IMR-90 (cell line): Measurements from ENCODE around the gene TTLL12. TPM values are rescaled to one million over a fixed set of nuclear protein-coding genes. Genes with fewer than 3 reads are reported as not detected.

Experiments
- ATAC-seq: fragments of 200-7000 bp; cut with Tn5 transposase; 2 replicates; pipeline ENCODE4 v1.9.1; 2020; ENCODE audit warnings: low read depth, mild to moderate bottlenecking, moderate library complexity
- BruUV-seq: library from RNA; stranded (reverse); fragments of 400-500 nt; replicated peaks from 2 replicates; lab custom pipeline; 2021; lab: Mats Ljungman, UMichigan
- CTCF ChIA-PET: fragments of 300-600 bp; formaldehyde crosslinking; extraction: SDS; loops from one replicate; lab custom pipeline; 2021; ENCODE audit warnings: antibody characterized with exemption; lab: Yijun Ruan, JAX
- POLR2A ChIA-PET: fragments of 300-600 bp; sonication (Branson Sonifier 250); formaldehyde crosslinking; loops from one replicate; lab custom pipeline; 2022; ENCODE audit warnings: antibody characterized with exemption; ENCODE audit not compliant: unreplicated experiment; lab: Charles Lee
- DNase-seq: peaks from one replicate; pipeline ENCODE4 v3.0.0; 2013
- H2AFZ ChIP-seq: replicated peaks from 2 replicates; pipeline ENCODE3; 2013; ENCODE audit warnings: low read length, mild to moderate bottlenecking; ENCODE audit not compliant: poor library complexity
- H2AK5ac ChIP-seq: 2 replicates; pipeline ENCODE4 v1.6.1; 2013; ENCODE audit warnings: low read depth, low read length, inconsistent platforms
- H2AK9ac ChIP-seq: replicated peaks from 2 replicates; pipeline ENCODE3; 2013; ENCODE audit warnings: mild to moderate bottlenecking, low read depth, low read length, moderate library complexity; ENCODE audit not compliant: poor library complexity
- H2BK120ac ChIP-seq: 2 replicates; pipeline ENCODE4 v1.6.1; 2013; ENCODE audit warnings: low read depth, low read length, inconsistent platforms
- H2BK15ac ChIP-seq: 3 replicates; pipeline ENCODE4 v1.6.1; 2013; ENCODE audit warnings: low read depth, low read length, inconsistent platforms
- H2BK20ac ChIP-seq: 2 replicates; pipeline ENCODE4 v1.6.1; 2013; ENCODE audit warnings: low read depth, mild to moderate bottlenecking, inconsistent platforms, low read length, moderate library complexity
- H2BK5ac ChIP-seq: 2 replicates; pipeline ENCODE4 v1.6.1; 2013; ENCODE audit warnings: mild to moderate bottlenecking, low read depth, low read length, inconsistent platforms; ENCODE audit not compliant: poor library complexity, severe bottlenecking
- H3K14ac ChIP-seq: replicated peaks from 2 replicates; pipeline ENCODE4 v1.6.1; 2013; ENCODE audit warnings: low read depth, low read length, inconsistent platforms
- H3K18ac ChIP-seq: 2 replicates; pipeline ENCODE4 v1.6.1; 2013; ENCODE audit warnings: low read depth, low read length, control low read depth
- H3K23ac ChIP-seq: 2 replicates; pipeline ENCODE4 v1.6.1; 2013; ENCODE audit warnings: low read depth, low read length, inconsistent platforms
- H3K27ac ChIP-seq: 2 replicates; pipeline ENCODE4 v1.5.1; 2013; ENCODE audit warnings: mild to moderate bottlenecking, control low read depth, low read length; ENCODE audit not compliant: insufficient read depth
- H3K27me3 ChIP-seq: 2 replicates; pipeline ENCODE4 v1.6.1; 2013; ENCODE audit warnings: low read length; ENCODE audit not compliant: control insufficient read depth, insufficient read depth
- H3K36me3 ChIP-seq: 2 replicates; pipeline ENCODE4 v1.6.1; 2013; ENCODE audit warnings: low read length, mixed read lengths; ENCODE audit not compliant: control insufficient read depth, insufficient read depth
- H3K4ac ChIP-seq: 2 replicates; pipeline ENCODE4 v1.6.1; 2013; ENCODE audit warnings: low read depth, low read length, inconsistent platforms
- H3K4me1 ChIP-seq: 2 replicates; pipeline ENCODE4 v1.6.1; 2013; ENCODE audit warnings: low read length, mixed read lengths; ENCODE audit not compliant: control insufficient read depth, insufficient read depth
- H3K4me2 ChIP-seq: 2 replicates; pipeline ENCODE4 v1.6.1; 2013; ENCODE audit warnings: low read depth, mild to moderate bottlenecking, control low read depth, low read length, moderate library complexity
- H3K4me3 ChIP-seq: 2 replicates; pipeline ENCODE4 v1.5.1; 2013; ENCODE audit warnings: low read depth, mild to moderate bottlenecking, control low read depth, low read length, moderate library complexity; ENCODE audit not compliant: insufficient read depth
- H3K56ac ChIP-seq: 2 replicates; pipeline ENCODE4 v1.6.1; 2013; ENCODE audit warnings: low read length, inconsistent platforms; ENCODE audit not compliant: insufficient read depth; ENCODE audit errors: extremely low read depth
- H3K79me1 ChIP-seq, 2 experiments: 2 replicates each; pipeline ENCODE4 v1.6.1; 2013; ENCODE audit warnings: low read length in 2 of 2, inconsistent platforms in 1 of 2, low read depth in 1 of 2
- H3K9ac ChIP-seq: 2 replicates; pipeline ENCODE4 v1.6.1; 2013; ENCODE audit warnings: low read depth, low read length, control low read depth
- H3K9me1 ChIP-seq: 2 replicates; pipeline ENCODE4 v1.6.1; 2013; ENCODE audit warnings: low read length, inconsistent platforms; ENCODE audit not compliant: insufficient read depth
- H3K9me3 ChIP-seq: 2 replicates; pipeline ENCODE4 v1.6.1; 2013; ENCODE audit warnings: low read length; ENCODE audit not compliant: control insufficient read depth, insufficient read depth
- H4K20me1 ChIP-seq: 2 replicates; pipeline ENCODE4 v1.6.1; 2013; ENCODE audit warnings: low read length, inconsistent platforms; ENCODE audit not compliant: insufficient read depth
- H4K5ac ChIP-seq: 2 replicates; pipeline ENCODE4 v1.6.1; 2013; ENCODE audit warnings: mild to moderate bottlenecking, low read depth, low read length, control low read depth
- H4K8ac ChIP-seq, 2 experiments: 2 replicates each; pipeline ENCODE4 v1.6.1; 2013; ENCODE audit warnings: low read depth in 2 of 2, low read length in 2 of 2, control low read depth in 1 of 2, inconsistent platforms in 1 of 2
- H4K91ac ChIP-seq: 2 replicates; pipeline ENCODE4 v1.6.1; 2013; ENCODE audit warnings: low read depth, low read length, inconsistent platforms; ENCODE audit not compliant: insufficient read depth
- BHLHE40 ChIP-seq: fragments of 150-350 bp; IDR thresholded peaks from 2 replicates; pipeline ENCODE4 v1.6.1; 2016; ENCODE audit warnings: mild to moderate bottlenecking, low read depth, low read length
- FOS ChIP-seq: fragments of 150-350 bp; IDR thresholded peaks from 2 replicates; pipeline ENCODE4 v1.6.1; 2016; ENCODE audit warnings: low read depth, low read length
- MAFK ChIP-seq: IDR thresholded peaks from 2 replicates; pipeline ENCODE4 v1.6.1; 2012; ENCODE audit warnings: low read depth, low read length, improper control_type of control experiment
- MAZ ChIP-seq: IDR thresholded peaks from 2 replicates; pipeline ENCODE4 v1.6.1; 2012; ENCODE audit warnings: low read depth, mild to moderate bottlenecking, low read length, improper control_type of control experiment, moderate library complexity, borderline replicate concordance
- MXI1 ChIP-seq: IDR thresholded peaks from 2 replicates; pipeline ENCODE4 v1.6.1; 2012; ENCODE audit warnings: low read depth, mild to moderate bottlenecking, low read length, moderate library complexity, borderline replicate concordance
- POLR2A ChIP-seq: IDR thresholded peaks from 2 replicates; pipeline ENCODE4 v1.6.1; 2012; ENCODE audit warnings: mild to moderate bottlenecking, low read depth, low read length
- RAD21 ChIP-seq: IDR thresholded peaks from 2 replicates; pipeline ENCODE4 v1.6.1; 2012; ENCODE audit warnings: low read length, improper control_type of control experiment
- WGBS, 2 experiments: methylation state at CpG; one replicate each; pipeline versions ENCODE4 v1.1.5 to v1.1.7; 2013; ENCODE audit warnings: missing lambda C conversion rate in 2 of 2; ENCODE audit not compliant: insufficient read length in 1 of 2; ENCODE audit errors: extremely low coverage in 2 of 2; 5-methylcytosine and 5-hydroxymethylcytosine counted together
- dilution Hi-C: fragments of 300-500 bp; cut with HindIII; formaldehyde crosslinking; loops from one replicate; pipeline ENCODE4 v1.14.3; 2018; ENCODE audit warnings: low sequenced_read_pairs; ENCODE audit not compliant: unreplicated experiment
- in situ Hi-C: fragments of 300-500 bp; cut with MboI; formaldehyde crosslinking; loops from 3 replicates; pipeline ENCODE4 v1.14.3; 2019; ENCODE audit warnings: low sequenced_read_pairs, inconsistent platforms, mixed read lengths
- intact Hi-C: fragments of 100-400 bp; cut with micrococcal nuclease; formaldehyde crosslinking; loops from 2 replicates; pipeline ENCODE4 v1.10.0; 2022
- polyA plus RNA-seq, 3 experiments: library from polyadenylated mRNA; depleted of rRNA; stranded (reverse); fragments of >200 nt; gene quantifications; 2 replicates each; pipeline ENCODE4 v1.2.3, GENCODE V29; 2012; ENCODE audit warnings: low replicate concordance in 1 of 3
- total RNA-seq: library from RNA; depleted of rRNA; stranded (reverse); fragments of >200 nt; gene quantifications from 2 replicates; pipeline ENCODE4 v1.2.3, GENCODE V29; 2012
- TF ChIP-seq, protein P1 (sequence below): fragments of 150-350 bp; IDR thresholded peaks from 2 replicates; pipeline ENCODE4 v1.6.1; 2016; ENCODE audit warnings: low read depth, mild to moderate bottlenecking, low read length, moderate library complexity, borderline replicate concordance

The TTLL12 gene
- total and polyA plus RNA-seq, 2 of the 4 experiments (the other 2 are of a cell fraction): 20.9 to 30.1 TPM

DNA sequence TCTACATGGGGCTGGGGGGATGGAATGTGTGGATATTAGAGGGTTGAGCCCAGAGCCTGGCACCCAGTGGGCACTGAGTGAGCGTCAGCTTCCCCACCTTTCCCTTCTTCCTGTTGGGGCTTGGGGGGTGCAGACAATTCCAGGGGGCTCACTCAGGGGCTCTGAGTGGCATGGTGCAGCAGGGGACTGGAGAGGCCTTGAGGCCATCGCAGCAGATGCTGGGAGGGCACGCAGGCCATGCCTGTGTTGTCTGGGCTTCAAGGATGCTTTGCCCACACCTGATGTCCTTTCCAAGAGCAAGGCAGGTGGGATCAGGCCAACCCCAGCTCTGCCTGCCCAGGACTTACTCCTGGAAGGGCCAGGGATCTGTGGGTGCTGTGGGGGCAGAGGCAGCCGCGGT is 11.2 kb upstream of the TTLL12 start:
- peaks cover 26% of the 10 kb centered on the region; the same call in 1 of the 2 replicates for H3K27me3 ChIP-seq
- no peaks in the 10 kb centered on the region for H3K79me1 ChIP-seq
- no peak overlapping the region for H3K4me3 ChIP-seq
- no peak overlapping the region for H3K18ac ChIP-seq
- no peaks in the 10 kb centered on the region for H3K36me3 ChIP-seq
- ChIA-PET CTCF (no interaction called here), POLR2A (no interaction called here)
- no peak overlapping the region for H2BK5ac ChIP-seq
- intact Hi-C loops (no loop called here), dilution Hi-C loops (no loop called here), in situ Hi-C loops (no loop called here)
- H3K4me2 ChIP-seq: no peak overlapping the region
- 0 out of 2 replicates have a peak, but pooled peaks cover 2% of the 10 kb centered on the region for H3K4me1 ChIP-seq
- no TSS peak for BruUV-seq
- no peak overlapping the region for H2BK20ac ChIP-seq
- H3K14ac ChIP-seq: no peak overlapping the region
- H2BK120ac ChIP-seq: no peak overlapping the region
- no peak overlapping the region for H2AK9ac ChIP-seq
- no peak overlapping the region for H3K4ac ChIP-seq
- no peaks in the 10 kb centered on the region for H3K9me1 ChIP-seq
- H4K8ac ChIP-seq: no peak overlapping the region
- no peak overlapping the region for H3K23ac ChIP-seq
- no peak overlapping the region for H3K9ac ChIP-seq
- no peaks in the 10 kb centered on the region for H3K9me3 ChIP-seq
- no peaks in the 10 kb centered on the region for H4K20me1 ChIP-seq
- no peak for TF ChIP-seq MXI1
- no peak for TF ChIP-seq RAD21
- TF ChIP-seq FOS: no peak
- TF ChIP-seq BHLHE40: no peak
- TF ChIP-seq MAFK: no peak
- no peak for TF ChIP-seq POLR2A
- TF ChIP-seq, protein P1, sequence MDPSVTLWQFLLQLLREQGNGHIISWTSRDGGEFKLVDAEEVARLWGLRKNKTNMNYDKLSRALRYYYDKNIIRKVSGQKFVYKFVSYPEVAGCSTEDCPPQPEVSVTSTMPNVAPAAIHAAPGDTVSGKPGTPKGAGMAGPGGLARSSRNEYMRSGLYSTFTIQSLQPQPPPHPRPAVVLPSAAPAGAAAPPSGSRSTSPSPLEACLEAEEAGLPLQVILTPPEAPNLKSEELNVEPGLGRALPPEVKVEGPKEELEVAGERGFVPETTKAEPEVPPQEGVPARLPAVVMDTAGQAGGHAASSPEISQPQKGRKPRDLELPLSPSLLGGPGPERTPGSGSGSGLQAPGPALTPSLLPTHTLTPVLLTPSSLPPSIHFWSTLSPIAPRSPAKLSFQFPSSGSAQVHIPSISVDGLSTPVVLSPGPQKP: no peak
- TF ChIP-seq MAZ: no peak
- H3K27ac ChIP-seq: no peak overlapping the region
- no peak overlapping the region for H2AK5ac ChIP-seq
- no peak overlapping the region for H2BK15ac ChIP-seq
- ATAC-seq (no peak), DNase-seq (no peak)
- H2AFZ ChIP-seq: no peak overlapping the region
- no peak overlapping the region for H4K5ac ChIP-seq
- WGBS, 2 experiments: 86% methylated on average over 2 of the region's 5 CpGs; no CpG with 5 or more reads in 1 of the 2 experiments
- no peak overlapping the region for H4K91ac ChIP-seq
- H3K56ac ChIP-seq: no peak overlapping the region
